ENCODE results near the gene EPHA10. TPM values are rescaled to one million over a fixed set of nuclear protein-coding genes. Genes with fewer than 3 reads are reported as not detected.

The EPHA10 gene
- total RNA-seq, 1 experiment from 2014 or later = 1.3 TPM

DNA sequence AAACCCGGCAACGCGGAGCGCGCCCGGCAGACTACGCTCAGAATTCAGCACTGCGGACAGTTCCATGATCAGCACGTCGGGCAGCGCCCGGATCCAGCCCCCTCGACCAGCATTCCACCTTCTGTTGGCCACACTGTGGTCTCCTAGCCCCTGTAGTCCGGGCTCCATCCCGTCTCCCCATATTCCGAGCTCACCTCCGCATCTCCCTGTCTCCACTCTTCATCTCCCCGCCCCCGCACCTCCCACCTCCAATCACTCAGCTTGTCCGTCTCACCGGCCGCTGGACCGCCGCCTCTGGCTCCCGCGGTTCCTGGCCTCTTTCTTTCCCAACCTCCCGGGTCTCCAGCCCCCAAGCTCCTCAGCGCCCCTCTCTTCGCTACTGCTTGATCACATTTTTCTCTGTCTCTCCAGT lies 500 bp downstream of the EPHA10 start (continued):
- TF ChIP-seq, protein P1, sequence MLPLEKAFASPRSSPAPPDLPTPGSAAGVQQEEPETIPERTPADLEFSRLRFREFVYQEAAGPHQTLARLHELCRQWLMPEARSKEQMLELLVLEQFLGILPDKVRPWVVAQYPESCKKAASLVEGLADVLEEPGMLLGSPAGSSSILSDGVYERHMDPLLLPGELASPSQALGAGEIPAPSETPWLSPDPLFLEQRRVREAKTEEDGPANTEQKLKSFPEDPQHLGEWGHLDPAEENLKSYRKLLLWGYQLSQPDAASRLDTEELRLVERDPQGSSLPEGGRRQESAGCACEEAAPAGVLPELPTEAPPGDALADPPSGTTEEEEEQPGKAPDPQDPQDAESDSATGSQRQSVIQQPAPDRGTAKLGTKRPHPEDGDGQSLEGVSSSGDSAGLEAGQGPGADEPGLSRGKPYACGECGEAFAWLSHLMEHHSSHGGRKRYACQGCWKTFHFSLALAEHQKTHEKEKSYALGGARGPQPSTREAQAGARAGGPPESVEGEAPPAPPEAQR (CRISPR knock-in tag; IDR thresholded peaks at IDR 0.05) = peak; percentile 85; the same call in 1 of the 2 replicates
- TF ChIP-seq, protein P2, sequence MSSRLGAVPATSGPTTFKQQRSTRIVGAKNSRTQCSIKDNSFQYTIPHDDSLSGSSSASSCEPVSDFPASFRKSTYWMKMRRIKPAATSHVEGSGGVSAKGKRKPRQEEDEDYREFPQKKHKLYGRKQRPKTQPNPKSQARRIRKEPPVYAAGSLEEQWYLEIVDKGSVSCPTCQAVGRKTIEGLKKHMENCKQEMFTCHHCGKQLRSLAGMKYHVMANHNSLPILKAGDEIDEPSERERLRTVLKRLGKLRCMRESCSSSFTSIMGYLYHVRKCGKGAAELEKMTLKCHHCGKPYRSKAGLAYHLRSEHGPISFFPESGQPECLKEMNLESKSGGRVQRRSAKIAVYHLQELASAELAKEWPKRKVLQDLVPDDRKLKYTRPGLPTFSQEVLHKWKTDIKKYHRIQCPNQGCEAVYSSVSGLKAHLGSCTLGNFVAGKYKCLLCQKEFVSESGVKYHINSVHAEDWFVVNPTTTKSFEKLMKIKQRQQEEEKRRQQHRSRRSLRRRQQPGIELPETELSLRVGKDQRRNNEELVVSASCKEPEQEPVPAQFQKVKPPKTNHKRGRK (CRISPR knock-in tag; IDR thresholded peaks at IDR 0.05; ENCODE audit: borderline replicate concordance) = peak; percentile 91; the same call in 1 of the 2 replicates
- no peak for TF ChIP-seq ZNF671 (CRISPR knock-in tag; IDR thresholded peaks at IDR 0.05)
- TF ChIP-seq, protein P3, sequence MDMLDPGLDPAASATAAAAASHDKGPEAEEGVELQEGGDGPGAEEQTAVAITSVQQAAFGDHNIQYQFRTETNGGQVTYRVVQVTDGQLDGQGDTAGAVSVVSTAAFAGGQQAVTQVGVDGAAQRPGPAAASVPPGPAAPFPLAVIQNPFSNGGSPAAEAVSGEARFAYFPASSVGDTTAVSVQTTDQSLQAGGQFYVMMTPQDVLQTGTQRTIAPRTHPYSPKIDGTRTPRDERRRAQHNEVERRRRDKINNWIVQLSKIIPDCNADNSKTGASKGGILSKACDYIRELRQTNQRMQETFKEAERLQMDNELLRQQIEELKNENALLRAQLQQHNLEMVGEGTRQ (CRISPR knock-in tag; IDR thresholded peaks at IDR 0.05) = peak; percentile 62
- peak; percentile 100 for TF ChIP-seq KAT7 (CRISPR knock-in tag; IDR thresholded peaks at IDR 0.05; ENCODE audit: borderline replicate concordance)
- TF ChIP-seq, protein P4, sequence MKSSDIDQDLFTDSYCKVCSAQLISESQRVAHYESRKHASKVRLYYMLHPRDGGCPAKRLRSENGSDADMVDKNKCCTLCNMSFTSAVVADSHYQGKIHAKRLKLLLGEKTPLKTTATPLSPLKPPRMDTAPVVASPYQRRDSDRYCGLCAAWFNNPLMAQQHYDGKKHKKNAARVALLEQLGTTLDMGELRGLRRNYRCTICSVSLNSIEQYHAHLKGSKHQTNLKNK (CRISPR knock-in tag; IDR thresholded peaks at IDR 0.05) = no peak
- TF ChIP-seq ESRRA (CRISPR knock-in tag; IDR thresholded peaks at IDR 0.05; ENCODE audit: borderline replicate concordance) = peak; percentile 99
- TF ChIP-seq TEAD4 (CRISPR knock-in tag; IDR thresholded peaks at IDR 0.05) = peak; percentile 99
- TF ChIP-seq, protein P5, sequence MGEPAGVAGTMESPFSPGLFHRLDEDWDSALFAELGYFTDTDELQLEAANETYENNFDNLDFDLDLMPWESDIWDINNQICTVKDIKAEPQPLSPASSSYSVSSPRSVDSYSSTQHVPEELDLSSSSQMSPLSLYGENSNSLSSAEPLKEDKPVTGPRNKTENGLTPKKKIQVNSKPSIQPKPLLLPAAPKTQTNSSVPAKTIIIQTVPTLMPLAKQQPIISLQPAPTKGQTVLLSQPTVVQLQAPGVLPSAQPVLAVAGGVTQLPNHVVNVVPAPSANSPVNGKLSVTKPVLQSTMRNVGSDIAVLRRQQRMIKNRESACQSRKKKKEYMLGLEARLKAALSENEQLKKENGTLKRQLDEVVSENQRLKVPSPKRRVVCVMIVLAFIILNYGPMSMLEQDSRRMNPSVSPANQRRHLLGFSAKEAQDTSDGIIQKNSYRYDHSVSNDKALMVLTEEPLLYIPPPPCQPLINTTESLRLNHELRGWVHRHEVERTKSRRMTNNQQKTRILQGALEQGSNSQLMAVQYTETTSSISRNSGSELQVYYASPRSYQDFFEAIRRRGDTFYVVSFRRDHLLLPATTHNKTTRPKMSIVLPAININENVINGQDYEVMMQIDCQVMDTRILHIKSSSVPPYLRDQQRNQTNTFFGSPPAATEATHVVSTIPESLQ (CRISPR knock-in tag; IDR thresholded peaks at IDR 0.05) = peak; percentile 94
- TF ChIP-seq GRHL2 (CRISPR knock-in tag; IDR thresholded peaks at IDR 0.05; ENCODE audit: insufficient replicate concordance, severe bottlenecking) = no peak
- peak; percentile 97 for TF ChIP-seq CBFB (CRISPR knock-in tag; IDR thresholded peaks at IDR 0.05; ENCODE audit: low read depth)
- TF ChIP-seq JAZF1 (CRISPR knock-in tag; IDR thresholded peaks at IDR 0.05) = no peak
- TF ChIP-seq, protein P6, sequence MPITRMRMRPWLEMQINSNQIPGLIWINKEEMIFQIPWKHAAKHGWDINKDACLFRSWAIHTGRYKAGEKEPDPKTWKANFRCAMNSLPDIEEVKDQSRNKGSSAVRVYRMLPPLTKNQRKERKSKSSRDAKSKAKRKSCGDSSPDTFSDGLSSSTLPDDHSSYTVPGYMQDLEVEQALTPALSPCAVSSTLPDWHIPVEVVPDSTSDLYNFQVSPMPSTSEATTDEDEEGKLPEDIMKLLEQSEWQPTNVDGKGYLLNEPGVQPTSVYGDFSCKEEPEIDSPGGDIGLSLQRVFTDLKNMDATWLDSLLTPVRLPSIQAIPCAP (CRISPR knock-in tag; IDR thresholded peaks at IDR 0.05) = peak; percentile 99
- TF ChIP-seq PRRX2 (CRISPR knock-in tag; IDR thresholded peaks at IDR 0.05) = peak; percentile 89; the same call in 1 of the 2 replicates
- peak; percentile 80 for TF ChIP-seq GABPB1 (CRISPR knock-in tag; IDR thresholded peaks at IDR 0.05)
- peak; percentile 98 for TF ChIP-seq NFE2L1 (CRISPR knock-in tag; IDR thresholded peaks at IDR 0.05)
- TF ChIP-seq HMGA2 (CRISPR knock-in tag; IDR thresholded peaks at IDR 0.05) = no peak
- TF ChIP-seq, protein P7, sequence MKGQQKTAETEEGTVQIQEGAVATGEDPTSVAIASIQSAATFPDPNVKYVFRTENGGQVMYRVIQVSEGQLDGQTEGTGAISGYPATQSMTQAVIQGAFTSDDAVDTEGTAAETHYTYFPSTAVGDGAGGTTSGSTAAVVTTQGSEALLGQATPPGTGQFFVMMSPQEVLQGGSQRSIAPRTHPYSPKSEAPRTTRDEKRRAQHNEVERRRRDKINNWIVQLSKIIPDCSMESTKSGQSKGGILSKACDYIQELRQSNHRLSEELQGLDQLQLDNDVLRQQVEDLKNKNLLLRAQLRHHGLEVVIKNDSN (CRISPR knock-in tag; IDR thresholded peaks at IDR 0.05) = peak; percentile 93
- peak; percentile 99 for TF ChIP-seq FOXP1 (CRISPR knock-in tag; IDR thresholded peaks at IDR 0.05; ENCODE audit: borderline replicate concordance)
- TF ChIP-seq CREB1 (CRISPR knock-in tag; IDR thresholded peaks at IDR 0.05) = peak; percentile 99
- TF ChIP-seq ZBTB21 (CRISPR knock-in tag; IDR thresholded peaks at IDR 0.05; ENCODE audit: borderline replicate concordance) = peak; percentile 88
- no peak; the same call in 1 of the 2 replicates for TF ChIP-seq EMX1 (CRISPR knock-in tag; IDR thresholded peaks at IDR 0.05)
- TF ChIP-seq NR1H2 (CRISPR knock-in tag; IDR thresholded peaks at IDR 0.05) = peak; percentile 98
- peak; percentile 89 for TF ChIP-seq ATF1 (CRISPR knock-in tag; IDR thresholded peaks at IDR 0.05)
- TF ChIP-seq GTF2I (CRISPR knock-in tag; conservative IDR thresholded peaks at IDR 0.05) = no peak
- TF ChIP-seq, protein P8, sequence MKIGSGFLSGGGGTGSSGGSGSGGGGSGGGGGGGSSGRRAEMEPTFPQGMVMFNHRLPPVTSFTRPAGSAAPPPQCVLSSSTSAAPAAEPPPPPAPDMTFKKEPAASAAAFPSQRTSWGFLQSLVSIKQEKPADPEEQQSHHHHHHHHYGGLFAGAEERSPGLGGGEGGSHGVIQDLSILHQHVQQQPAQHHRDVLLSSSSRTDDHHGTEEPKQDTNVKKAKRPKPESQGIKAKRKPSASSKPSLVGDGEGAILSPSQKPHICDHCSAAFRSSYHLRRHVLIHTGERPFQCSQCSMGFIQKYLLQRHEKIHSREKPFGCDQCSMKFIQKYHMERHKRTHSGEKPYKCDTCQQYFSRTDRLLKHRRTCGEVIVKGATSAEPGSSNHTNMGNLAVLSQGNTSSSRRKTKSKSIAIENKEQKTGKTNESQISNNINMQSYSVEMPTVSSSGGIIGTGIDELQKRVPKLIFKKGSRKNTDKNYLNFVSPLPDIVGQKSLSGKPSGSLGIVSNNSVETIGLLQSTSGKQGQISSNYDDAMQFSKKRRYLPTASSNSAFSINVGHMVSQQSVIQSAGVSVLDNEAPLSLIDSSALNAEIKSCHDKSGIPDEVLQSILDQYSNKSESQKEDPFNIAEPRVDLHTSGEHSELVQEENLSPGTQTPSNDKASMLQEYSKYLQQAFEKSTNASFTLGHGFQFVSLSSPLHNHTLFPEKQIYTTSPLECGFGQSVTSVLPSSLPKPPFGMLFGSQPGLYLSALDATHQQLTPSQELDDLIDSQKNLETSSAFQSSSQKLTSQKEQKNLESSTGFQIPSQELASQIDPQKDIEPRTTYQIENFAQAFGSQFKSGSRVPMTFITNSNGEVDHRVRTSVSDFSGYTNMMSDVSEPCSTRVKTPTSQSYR (CRISPR knock-in tag; IDR thresholded peaks at IDR 0.05) = peak; percentile 98
- peak; percentile 98 for TF ChIP-seq ZNF232 (CRISPR knock-in tag; IDR thresholded peaks at IDR 0.05)
- TF ChIP-seq, protein P9, sequence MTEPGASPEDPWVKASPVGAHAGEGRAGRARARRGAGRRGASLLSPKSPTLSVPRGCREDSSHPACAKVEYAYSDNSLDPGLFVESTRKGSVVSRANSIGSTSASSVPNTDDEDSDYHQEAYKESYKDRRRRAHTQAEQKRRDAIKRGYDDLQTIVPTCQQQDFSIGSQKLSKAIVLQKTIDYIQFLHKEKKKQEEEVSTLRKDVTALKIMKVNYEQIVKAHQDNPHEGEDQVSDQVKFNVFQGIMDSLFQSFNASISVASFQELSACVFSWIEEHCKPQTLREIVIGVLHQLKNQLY (CRISPR knock-in tag; IDR thresholded peaks at IDR 0.05) = peak; percentile 94; the same call in 1 of the 2 replicates

Data from WTC11 (cell line).